Spleen (tissue), 7 donors: ENCODE results near the gene FLT1.

ENCODE experiments used
- POLR2A ChIP-seq, 3 donors: fragments of 450-650 bp; IDR thresholded peaks; one replicate each; pipeline ENCODE4 v1.5.1; 2017; ENCODE audit warnings: antibody characterized with exemption in 3 of 3, mild to moderate bottlenecking in 1 of 3
- TF ChIP-seq, protein P1 (sequence below), 11 experiments: fragments of 200-600 bp in 7 of 11; fragments of 450-650 bp in 4 of 11; sonication (generic) in 4 of 11; IDR thresholded peaks in 8 of 11; conservative IDR thresholded peaks in 3 of 11; 1 replicate in 7 of 11; 2 replicates in 4 of 11; pipeline versions ENCODE4 v1.4.0 to v1.8.0; 2016 to 2021; ENCODE audit warnings: antibody characterized with exemption in 11 of 11, inconsistent platforms in 4 of 11, mild to moderate bottlenecking in 1 of 11
- donor health status: DM: no; HTN: no; CAD: no; lungs with moderate emphysema.
- donor health status: DM: no; HTN: no; CAD: no.
- donor health status: DM: no; HTN: no; CAD: no.

DNA sequence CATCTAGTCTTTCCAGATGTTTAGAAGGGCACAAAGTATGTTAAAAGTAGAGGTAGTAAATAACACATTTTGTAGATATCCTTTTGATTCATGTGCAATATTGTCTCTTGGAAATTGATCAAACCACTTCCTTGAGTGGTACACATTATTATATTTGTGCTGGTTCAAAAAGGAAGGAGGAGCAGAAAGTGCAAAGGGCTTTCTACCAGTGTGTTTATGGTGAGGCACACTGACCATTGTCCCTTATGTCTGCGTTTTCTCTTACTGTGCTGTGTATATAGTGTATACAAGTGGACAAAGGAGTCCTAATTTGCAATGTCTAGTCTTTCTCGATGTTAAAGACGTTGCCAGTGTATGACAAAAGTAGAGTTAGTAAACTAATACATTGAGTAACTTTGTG, 41.4 kb upstream of the FLT1 start:
- TF ChIP-seq, protein P1, sequence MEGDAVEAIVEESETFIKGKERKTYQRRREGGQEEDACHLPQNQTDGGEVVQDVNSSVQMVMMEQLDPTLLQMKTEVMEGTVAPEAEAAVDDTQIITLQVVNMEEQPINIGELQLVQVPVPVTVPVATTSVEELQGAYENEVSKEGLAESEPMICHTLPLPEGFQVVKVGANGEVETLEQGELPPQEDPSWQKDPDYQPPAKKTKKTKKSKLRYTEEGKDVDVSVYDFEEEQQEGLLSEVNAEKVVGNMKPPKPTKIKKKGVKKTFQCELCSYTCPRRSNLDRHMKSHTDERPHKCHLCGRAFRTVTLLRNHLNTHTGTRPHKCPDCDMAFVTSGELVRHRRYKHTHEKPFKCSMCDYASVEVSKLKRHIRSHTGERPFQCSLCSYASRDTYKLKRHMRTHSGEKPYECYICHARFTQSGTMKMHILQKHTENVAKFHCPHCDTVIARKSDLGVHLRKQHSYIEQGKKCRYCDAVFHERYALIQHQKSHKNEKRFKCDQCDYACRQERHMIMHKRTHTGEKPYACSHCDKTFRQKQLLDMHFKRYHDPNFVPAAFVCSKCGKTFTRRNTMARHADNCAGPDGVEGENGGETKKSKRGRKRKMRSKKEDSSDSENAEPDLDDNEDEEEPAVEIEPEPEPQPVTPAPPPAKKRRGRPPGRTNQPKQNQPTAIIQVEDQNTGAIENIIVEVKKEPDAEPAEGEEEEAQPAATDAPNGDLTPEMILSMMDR (IDR thresholded peaks at IDR 0.05 in 8 of 11, conservative IDR thresholded peaks at IDR 0.05 in 3 of 11), result no peak
- TF ChIP-seq POLR2A (IDR thresholded peaks at IDR 0.05), result no peak
